Neuronal stem cell (in vitro differentiated cells): ENCODE data around the gene KCTD15.
"Not testable (repeated sequence)": the region's sequence is repeated elsewhere in the genome, so short reads cannot be mapped to it uniquely, and the experiment has no call there.

Experiments
- DNase-seq: peaks from one replicate; pipeline ENCODE4 v3.0.0-alpha.2; 2013; ENCODE audit warnings: low spot score
- H2AFZ ChIP-seq: one replicate; pipeline ENCODE4 v1.6.1; 2013; ENCODE audit warnings: mild to moderate bottlenecking, low read length, inconsistent platforms
- H2AK5ac ChIP-seq: 2 replicates; pipeline ENCODE4 v1.6.1; 2013; ENCODE audit warnings: low read depth, mild to moderate bottlenecking, inconsistent platforms, low read length, moderate library complexity, mixed read lengths
- H2BK120ac ChIP-seq: 2 replicates; pipeline ENCODE4 v1.6.1; 2013; ENCODE audit warnings: low read depth, mild to moderate bottlenecking, inconsistent platforms, low read length, moderate library complexity, mixed read lengths
- H2BK12ac ChIP-seq: one replicate; pipeline ENCODE4 v1.6.1; 2013; ENCODE audit warnings: low read length, inconsistent platforms
- H2BK15ac ChIP-seq: 2 replicates; pipeline ENCODE4 v1.6.1; 2013; ENCODE audit warnings: mild to moderate bottlenecking, low read length, inconsistent platforms, mixed read lengths
- H2BK5ac ChIP-seq: one replicate; pipeline ENCODE4 v1.6.1; 2013; ENCODE audit warnings: inconsistent platforms, mild to moderate bottlenecking, low read length, moderate library complexity
- H3K14ac ChIP-seq: one replicate; pipeline ENCODE4 v1.6.1; 2013; ENCODE audit warnings: low read length, inconsistent platforms
- H3K18ac ChIP-seq: 2 replicates; pipeline ENCODE4 v1.6.1; 2013; ENCODE audit warnings: low read length, inconsistent platforms
- H3K23ac ChIP-seq: 2 replicates; pipeline ENCODE4 v1.6.1; 2013; ENCODE audit warnings: low read depth, mild to moderate bottlenecking, mixed read lengths, low read length, inconsistent platforms; ENCODE audit not compliant: poor library complexity
- H3K27ac ChIP-seq: replicated peaks from 3 replicates; pipeline ENCODE4 v1.5.1; 2013; ENCODE audit warnings: low read length, inconsistent platforms
- H3K27me3 ChIP-seq, 3 experiments: 2 replicates each; pipeline ENCODE4 v1.6.1; 2013; ENCODE audit warnings: low read length in 3 of 3, mild to moderate bottlenecking in 2 of 3, inconsistent platforms in 1 of 3, low read depth in 1 of 3, mixed read lengths in 1 of 3, moderate library complexity in 1 of 3; ENCODE audit not compliant: control insufficient read depth in 3 of 3, insufficient read depth in 3 of 3
- H3K36me3 ChIP-seq, 2 donors: replicated peaks in 1 of 2; 2 replicates each; pipeline ENCODE4 v1.6.1; 2013; ENCODE audit warnings: low read length in 2 of 2; ENCODE audit not compliant: control insufficient read depth in 2 of 2, insufficient read depth in 2 of 2
- H3K4ac ChIP-seq: 2 replicates; pipeline ENCODE4 v1.6.1; 2013; ENCODE audit warnings: inconsistent platforms, mild to moderate bottlenecking, low read length, moderate library complexity
- H3K4me1 ChIP-seq, 2 donors: 1 replicate in 1 of 2; 2 replicates in 1 of 2; pipeline ENCODE4 v1.6.1; 2013; ENCODE audit warnings: low read length in 2 of 2, low read depth in 1 of 2; ENCODE audit not compliant: control insufficient read depth in 2 of 2, insufficient read depth in 1 of 2
- H3K4me2 ChIP-seq: one replicate; pipeline ENCODE4 v1.6.1; 2013; ENCODE audit warnings: mild to moderate bottlenecking, low read length, inconsistent platforms; ENCODE audit not compliant: insufficient read depth, poor library complexity, severe bottlenecking
- H3K4me3 ChIP-seq, 2 donors: 2 replicates each; pipeline ENCODE4 v1.5.1; 2013; ENCODE audit warnings: low read length in 2 of 2, mild to moderate bottlenecking in 2 of 2, inconsistent platforms in 1 of 2, moderate library complexity in 1 of 2
- H3K79me1 ChIP-seq: one replicate; pipeline ENCODE4 v1.6.1; 2013; ENCODE audit warnings: low read depth, mild to moderate bottlenecking, inconsistent platforms, low read length, moderate library complexity
- H3K9ac ChIP-seq: one replicate; pipeline ENCODE4 v1.6.1; 2013; ENCODE audit warnings: mild to moderate bottlenecking, low read depth, low read length, inconsistent platforms; ENCODE audit not compliant: poor library complexity
- H3K9me3 ChIP-seq, 2 donors: replicated peaks in 1 of 2; 2 replicates each; pipeline versions ENCODE3 to v1.6.1; 2013; ENCODE audit warnings: low read length in 2 of 2, mild to moderate bottlenecking in 2 of 2, inconsistent platforms in 1 of 2, low read depth in 1 of 2, mixed read lengths in 1 of 2, moderate library complexity in 1 of 2; ENCODE audit not compliant: control insufficient read depth in 2 of 2, insufficient read depth in 1 of 2
- H4K8ac ChIP-seq: one replicate; pipeline ENCODE4 v1.6.1; 2013; ENCODE audit warnings: low read depth, mild to moderate bottlenecking, inconsistent platforms, low read length, moderate library complexity
- H4K91ac ChIP-seq: one replicate; pipeline ENCODE4 v1.6.1; 2013; ENCODE audit warnings: low read length, low read depth, mild to moderate bottlenecking, inconsistent platforms; ENCODE audit not compliant: poor library complexity
- WGBS, 2 donors: extraction: QIAGEN DNeasy Blood & Tissue Kit; methylation state at CpG; one replicate each; pipeline ENCODE4 v1.1.7; 2013; ENCODE audit warnings: missing lambda C conversion rate in 2 of 2, mixed read lengths in 1 of 2; ENCODE audit not compliant: insufficient read length in 2 of 2, insufficient replicate concordance in 1 of 2; ENCODE audit errors: extremely low coverage in 2 of 2; 5-methylcytosine and 5-hydroxymethylcytosine counted together

KCTD15 gene

GRCh38 chr19:33819078-33819477, 22.4 kb downstream of the KCTD15 start:
- H3K27ac ChIP-seq, H2BK15ac ChIP-seq, H2BK120ac ChIP-seq, H3K4ac ChIP-seq, H3K4me3 ChIP-seq, H2AFZ ChIP-seq, H3K9me3 ChIP-seq, H3K23ac ChIP-seq, H3K14ac ChIP-seq, H4K8ac ChIP-seq, H3K79me1 ChIP-seq, DNase-seq, H2AK5ac ChIP-seq, H2BK12ac ChIP-seq, H3K27me3 ChIP-seq, H3K18ac ChIP-seq, H2BK5ac ChIP-seq, H4K91ac ChIP-seq, H3K9ac ChIP-seq: not testable (repeated sequence)
- H3K4me2 ChIP-seq: peak overlapping the region; percentile 95
- H3K4me1 ChIP-seq: peaks cover 8 to 28% of the 10 kb centered on the region in 2 donors
- peaks cover 0 to 15% of the 10 kb centered on the region in 2 donors for H3K36me3 ChIP-seq
- WGBS, 2 donors: no CpG with 5 or more reads among the region's 7 CpGs

DNA sequence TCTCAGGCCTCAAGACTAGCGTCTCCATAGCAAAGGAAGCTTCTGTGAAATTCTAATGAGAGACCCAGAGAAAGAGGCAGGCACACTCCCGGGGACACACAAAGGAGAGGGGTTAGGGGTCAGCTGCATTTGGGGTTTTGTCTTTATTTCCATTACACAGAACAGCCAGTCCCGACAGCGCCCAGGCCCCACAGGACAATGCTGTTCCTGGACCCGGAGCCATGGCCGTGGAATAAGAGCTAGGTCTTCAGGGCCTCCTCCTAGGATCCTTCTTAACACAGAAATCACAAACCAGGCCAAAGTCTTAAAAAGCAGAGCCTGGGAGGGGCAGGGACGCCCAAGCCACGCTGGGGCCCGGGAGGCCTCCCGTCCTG, 22.8 kb downstream of the KCTD15 start:
- H3K4ac ChIP-seq: no peak overlapping the region
- no peak overlapping the region for H2BK120ac ChIP-seq
- H2BK12ac ChIP-seq: no peak overlapping the region
- peak overlapping the region; percentile 96 for H3K18ac ChIP-seq
- H3K23ac ChIP-seq: no peak overlapping the region
- no peaks in the 10 kb centered on the region for H3K79me1 ChIP-seq
- no peak overlapping the region for H3K14ac ChIP-seq
- no peak overlapping the region for H4K91ac ChIP-seq
- H2BK5ac ChIP-seq: peak overlapping the region; percentile 73
- no peak overlapping the region for H4K8ac ChIP-seq
- H3K27ac ChIP-seq: no peak overlapping the region
- WGBS, 2 donors: no CpG with 5 or more reads among the region's 10 CpGs
- no peak overlapping the region for H2BK15ac ChIP-seq
- no peaks in the 10 kb centered on the region for H3K9me3 ChIP-seq
- peaks cover 8 to 28% of the 10 kb centered on the region in 2 donors for H3K4me1 ChIP-seq
- H3K36me3 ChIP-seq: peaks cover 0 to 10% of the 10 kb centered on the region in 2 donors
- H2AFZ ChIP-seq: peak overlapping the region; percentile 91
- no peak overlapping the region for H2AK5ac ChIP-seq
- peaks cover 0 to 7% (median 0%) of the 10 kb centered on the region in 3 experiments for H3K27me3 ChIP-seq
- peak overlapping the region; percentile 30 to 77 for H3K4me3 ChIP-seq
- DNase-seq: peak; percentile 71
- H3K4me2 ChIP-seq: peak overlapping the region; percentile 95
- peak overlapping the region; percentile 36 for H3K9ac ChIP-seq

DNA sequence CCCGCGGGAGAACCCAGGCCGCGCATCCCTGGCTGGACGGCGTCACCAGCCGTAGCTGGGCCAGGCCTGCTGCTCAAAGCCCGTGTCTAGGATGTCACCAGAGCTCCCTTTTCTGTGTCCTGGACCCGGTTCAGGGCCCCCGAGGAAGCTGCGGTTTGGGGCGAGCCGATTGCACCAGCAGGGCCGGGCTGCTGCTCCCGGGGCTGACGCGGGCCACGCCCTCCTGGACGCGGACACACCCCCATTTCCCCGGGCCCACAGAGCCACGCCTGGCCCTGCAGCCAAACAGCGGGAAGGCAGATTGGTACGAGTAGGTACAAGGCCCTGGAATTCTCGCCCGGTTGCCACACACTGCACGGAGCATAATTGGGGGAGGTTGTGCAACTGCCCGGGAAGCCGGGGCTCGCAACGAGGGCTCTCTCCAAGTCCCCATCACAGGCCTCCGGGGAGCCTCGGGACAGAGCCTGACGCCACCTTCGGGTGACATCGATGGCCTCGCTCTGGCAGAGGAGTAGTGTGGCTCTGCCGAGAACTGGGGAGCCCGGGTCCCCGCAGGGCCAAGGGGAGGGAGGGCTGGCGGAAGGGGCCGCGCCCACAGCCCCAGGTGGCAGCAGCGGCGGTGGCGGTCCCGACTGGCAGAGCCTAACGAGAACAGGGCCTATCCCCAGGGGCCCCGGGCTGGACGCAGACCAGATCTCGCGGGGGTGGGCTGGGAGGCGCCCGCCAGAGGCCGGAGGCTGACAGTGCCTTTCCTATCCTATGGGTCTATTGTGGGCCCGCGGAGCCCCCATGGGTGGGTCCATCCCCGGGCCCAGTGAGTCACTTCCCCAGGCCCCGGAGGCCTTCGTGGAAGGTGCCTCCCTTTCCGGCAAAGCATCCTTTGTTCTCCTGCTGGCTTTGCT, 23.5 kb downstream of the KCTD15 start:
- Histone ChIP-seq H3K23ac (peak overlapping the region; percentile 52), H2AK5ac (peak overlapping the region; percentile 95), H2BK5ac (peak overlapping the region; percentile 73), H2BK120ac (peak overlapping the region; percentile 41), H3K4me1 (peaks cover 8 to 28% of the 10 kb centered on the region in 2 donors), H4K8ac (no peak overlapping the region), H2AFZ (peak overlapping the region; percentile 91), H4K91ac (no peak overlapping the region), H3K27me3 (peaks cover 0 to 7% (median 0%) of the 10 kb centered on the region in 3 experiments), H3K18ac (peak overlapping the region; percentile 96), H3K27ac (no peak overlapping the region), H3K36me3 (peaks cover 0 to 5% of the 10 kb centered on the region in 2 donors), H3K4me2 (peak overlapping the region; percentile 95), H2BK15ac (peak overlapping the region; percentile 38), H3K4me3 (peak overlapping the region; percentile 30 to 77), H3K14ac (no peak overlapping the region), H3K9ac (peak overlapping the region; percentile 79), H2BK12ac (peak overlapping the region; percentile 14), H3K79me1 (no peaks in the 10 kb centered on the region), H3K9me3 (no peaks in the 10 kb centered on the region), H3K4ac (no peak overlapping the region)
- no CpG with 5 or more reads among the region's 61 CpGs for WGBS, 2 donors
- peak; percentile 61 for DNase-seq

- no CpG with 5 or more reads among the region's 2 CpGs for WGBS, 2 donors
- Histone ChIP-seq H2BK12ac (no peak overlapping the region), H2BK120ac (no peak overlapping the region), H3K9me3 (no peaks in the 10 kb centered on the region), H3K79me1 (no peaks in the 10 kb centered on the region), H3K23ac (no peak overlapping the region), H3K9ac (no peak overlapping the region), H3K36me3 (no peaks in the 10 kb centered on the region), H2AK5ac (no peak overlapping the region), H3K4ac (no peak overlapping the region), H3K4me2 (no peak overlapping the region), H3K14ac (no peak overlapping the region), H4K8ac (no peak overlapping the region), H3K27me3 (peaks cover 0 to 7% (median 0%) of the 10 kb centered on the region in 3 experiments), H2BK5ac (no peak overlapping the region), H3K4me3 (no peak overlapping the region), H4K91ac (no peak overlapping the region), H2BK15ac (no peak overlapping the region), H3K4me1 (peaks cover 8 to 28% of the 10 kb centered on the region in 2 donors), H2AFZ (no peak overlapping the region), H3K18ac (no peak overlapping the region), H3K27ac (no peak overlapping the region)
- no peak for DNase-seq
Observed at GRCh38 chr19:33821871-33822270, 25.2 kb downstream of the KCTD15 start.
